Activated effector memory CD4-positive, alpha-beta T cell treated with Interleukin-2 at 50 U/mL for 16 hours (primary cell): Measurements from ENCODE around the gene LCOR.

ENCODE experiments used
- DNase-seq: peaks from one replicate; pipeline ENCODE4 v3.0.0-alpha.2; 2020

LCOR gene

DNA sequence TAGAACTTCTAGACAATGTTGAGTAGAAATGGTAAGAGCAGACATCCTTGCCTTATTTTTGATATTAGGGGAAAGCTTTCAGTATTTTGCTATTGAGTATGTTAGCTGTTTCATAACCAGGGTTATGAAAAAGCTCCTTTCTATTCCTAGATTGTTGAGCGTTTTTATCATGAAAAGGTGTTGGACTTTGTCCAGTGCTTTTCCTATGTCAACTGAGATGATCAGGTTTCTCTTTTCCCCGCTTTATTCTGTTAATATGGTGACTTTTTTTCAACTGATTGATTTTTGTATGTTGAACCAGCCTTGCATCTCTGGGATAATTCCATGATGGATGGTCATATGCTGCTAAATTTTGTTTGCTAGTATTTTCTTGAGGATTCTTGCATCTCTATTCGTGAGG, 58.5 kb downstream of the LCOR start:
- DNase-seq, result no peak

GRCh38 chr10:96891840-96892239, 59.7 kb downstream of the LCOR start:
- DNase-seq, result no peak

DNA sequence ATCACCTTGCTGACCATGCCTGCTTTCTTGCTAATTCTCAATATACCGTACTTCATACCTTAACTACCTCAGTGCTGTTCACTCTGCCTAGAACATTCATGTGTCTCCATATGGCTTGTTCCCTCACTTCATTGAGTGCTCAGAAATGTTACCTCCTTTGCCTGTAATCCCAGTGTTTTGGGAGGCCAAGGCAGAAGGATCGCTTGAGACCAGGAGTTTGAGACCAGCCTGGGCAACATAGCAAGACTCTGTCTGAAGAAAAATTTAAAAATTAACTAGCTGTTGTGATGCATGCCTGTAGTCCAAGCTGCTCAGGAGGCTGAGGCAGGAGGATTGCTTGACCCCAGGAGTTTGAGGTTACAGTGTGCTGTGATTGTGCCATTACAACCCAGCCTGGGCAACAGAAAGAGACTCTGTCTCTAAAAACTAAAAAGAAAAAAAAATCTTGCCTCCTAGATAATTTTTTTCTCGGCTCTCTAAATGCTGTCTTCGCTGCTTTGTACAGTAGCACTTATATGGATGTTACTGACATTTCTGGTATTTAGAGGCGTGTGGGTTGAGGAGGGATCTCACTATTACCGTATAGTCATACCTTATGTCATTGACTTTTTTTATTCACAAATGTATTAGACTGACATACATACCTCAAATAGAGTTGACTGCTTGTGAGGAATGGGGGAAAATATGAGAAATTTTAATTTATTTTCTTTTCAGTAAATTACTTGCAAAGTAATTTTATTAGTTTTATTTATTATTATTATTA, 63.7 kb downstream of the LCOR start:
- DNase-seq, result no peak

GRCh38 chr10:96896884-96897589, 64.9 kb downstream of the LCOR start:
- no peak for DNase-seq

DNA sequence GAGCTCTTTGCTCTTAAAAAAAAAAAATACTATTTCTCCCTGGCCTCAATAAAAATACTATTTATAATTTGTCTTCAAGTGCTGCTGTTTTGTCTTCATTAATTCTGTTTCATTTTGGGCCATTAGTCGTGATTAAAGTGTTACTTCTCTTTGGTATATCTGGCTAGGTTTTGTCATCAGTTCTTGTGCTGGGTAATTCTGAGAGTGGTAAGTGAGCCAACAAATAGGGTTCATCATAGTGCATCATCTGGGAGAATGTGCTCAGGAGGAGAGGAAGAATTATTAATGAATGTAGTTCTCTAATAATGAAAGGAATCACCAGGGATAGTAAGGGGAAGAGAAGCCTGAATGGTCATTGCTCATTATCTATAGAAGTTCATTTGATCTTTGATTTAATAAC, 70.0 kb downstream of the LCOR start:
- DNase-seq, result no peak

GRCh38 chr10:96902731-96903358, 70.7 kb downstream of the LCOR start:
- DNase-seq, result no peak

DNA sequence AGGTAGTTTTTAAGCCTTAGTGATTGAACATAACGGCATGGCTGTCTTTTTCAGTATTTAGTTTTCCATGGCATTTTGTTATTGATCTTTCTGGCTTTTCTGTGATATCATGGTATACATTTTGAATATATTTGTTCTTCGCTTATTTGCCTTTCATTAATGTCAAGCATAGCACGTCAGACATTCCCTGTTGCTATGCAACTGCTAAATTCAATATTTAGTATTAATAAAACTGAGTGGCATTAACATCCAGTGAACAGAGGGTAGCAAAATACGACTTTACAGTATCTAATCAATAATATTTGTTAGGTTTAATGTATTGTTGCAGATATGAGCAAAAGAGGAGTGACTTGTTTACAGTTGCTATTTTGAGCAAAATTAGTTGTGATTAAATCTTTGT, 72.5 kb downstream of the LCOR start:
- DNase-seq, result no peak

- DNase-seq, result no peak
Measured at GRCh38 chr10:96906864-96907263, 74.8 kb downstream of the LCOR start.

DNA sequence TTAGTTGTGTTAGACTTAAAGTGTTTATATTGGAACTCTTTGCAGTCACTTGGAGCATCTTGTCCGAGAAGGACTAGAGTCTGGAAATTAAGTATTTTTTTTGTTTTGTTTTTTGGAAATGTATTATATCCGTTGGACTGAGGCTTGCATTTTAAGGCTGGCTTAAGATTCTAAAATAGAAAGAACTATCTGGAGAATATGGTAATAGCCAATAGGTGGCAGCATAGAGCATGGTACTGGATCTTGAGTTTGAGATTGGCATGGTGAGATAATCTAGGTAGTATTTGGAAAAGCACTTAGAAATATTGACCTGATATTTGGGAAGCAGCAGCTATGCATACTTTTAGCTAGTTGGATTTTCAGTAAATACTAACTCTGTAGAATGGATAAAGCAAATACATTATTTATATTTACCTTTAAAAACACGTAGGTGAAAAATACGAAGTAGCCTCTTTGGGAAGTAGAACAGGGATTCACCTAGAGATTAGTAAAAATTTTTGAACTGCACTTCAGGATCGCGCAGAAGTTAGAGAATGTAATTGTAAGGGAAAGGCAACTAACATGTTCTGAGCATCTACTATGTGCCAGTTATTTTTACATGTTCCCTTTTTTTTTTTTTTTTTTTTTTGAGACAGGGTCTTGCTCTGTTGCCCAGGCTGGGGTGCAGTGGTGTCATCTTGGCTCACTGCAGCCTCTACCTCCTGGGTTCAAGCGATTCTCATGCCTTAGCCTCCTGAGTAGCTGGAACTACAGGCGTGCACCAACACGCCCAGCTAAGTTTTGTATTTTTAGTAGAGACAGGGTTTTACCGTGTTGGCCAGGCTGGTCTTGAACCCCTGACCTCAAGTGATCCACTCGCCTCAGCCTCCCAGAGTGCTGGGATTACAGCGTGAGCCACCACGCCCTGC, 78.6 kb downstream of the LCOR start:
- no peak for DNase-seq

DNA sequence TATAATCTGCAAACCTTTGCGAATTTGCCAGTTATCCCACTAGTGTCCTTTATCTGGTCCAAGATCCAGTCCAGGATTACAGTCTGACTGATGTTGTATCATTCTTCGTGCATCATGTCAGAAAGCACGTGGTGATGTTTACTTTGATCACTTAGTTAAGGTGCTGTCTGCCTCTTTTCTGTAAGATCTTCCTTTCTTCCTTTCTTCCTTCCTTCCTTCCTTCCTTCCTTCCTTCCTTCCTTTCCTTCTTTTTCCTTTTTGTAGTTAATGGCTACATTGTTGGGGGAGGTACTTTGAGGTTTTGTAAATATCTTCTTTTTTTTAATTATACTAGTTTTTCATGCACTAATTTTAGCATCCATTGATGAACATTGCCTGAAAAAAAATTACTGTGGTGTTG, 80.3 kb downstream of the LCOR start:
- no peak for DNase-seq

DNA sequence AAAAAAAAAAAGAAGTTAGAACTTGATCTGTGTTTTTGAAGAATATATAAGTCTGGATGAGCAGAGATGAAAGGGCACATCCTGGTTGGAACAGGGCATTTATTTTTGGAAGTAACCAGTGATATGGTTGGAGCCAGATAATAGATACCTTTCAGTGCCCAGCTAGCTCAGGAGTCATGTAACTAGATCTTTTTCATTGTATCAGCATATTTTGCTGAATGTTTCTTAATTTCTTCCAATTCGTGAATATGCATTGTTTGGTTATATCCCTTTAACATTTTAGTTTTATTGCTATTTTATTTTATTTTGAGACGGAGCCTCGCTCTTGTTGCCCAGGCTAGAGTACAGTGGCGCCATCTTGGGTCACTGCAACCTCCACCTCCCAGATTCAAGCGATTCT, 81.8 kb downstream of the LCOR start:
- no peak for DNase-seq

DNA sequence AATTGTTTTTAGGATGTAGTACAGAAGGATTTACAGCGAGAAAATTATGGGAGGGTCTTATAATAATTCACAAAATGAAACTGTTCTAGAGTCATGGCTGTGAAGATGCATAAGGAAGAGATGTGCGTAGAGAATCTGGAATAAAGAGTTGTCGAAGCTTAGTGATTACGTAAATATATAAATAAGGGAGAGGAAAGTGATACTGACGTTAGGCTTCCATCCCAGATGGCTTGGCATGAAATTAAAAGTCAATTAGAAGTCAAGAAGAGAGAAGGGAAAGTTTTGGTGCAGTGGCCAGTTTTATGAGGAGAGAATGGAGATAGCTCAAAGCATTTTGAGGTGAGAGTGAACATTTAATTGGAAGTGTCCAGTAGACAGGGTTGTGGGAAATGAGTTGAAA, 85.5 kb downstream of the LCOR start:
- DNase-seq, result no peak

- DNase-seq, result no peak
Measured at GRCh38 chr10:96918214-96919002, 86.3 kb downstream of the LCOR start.

DNA sequence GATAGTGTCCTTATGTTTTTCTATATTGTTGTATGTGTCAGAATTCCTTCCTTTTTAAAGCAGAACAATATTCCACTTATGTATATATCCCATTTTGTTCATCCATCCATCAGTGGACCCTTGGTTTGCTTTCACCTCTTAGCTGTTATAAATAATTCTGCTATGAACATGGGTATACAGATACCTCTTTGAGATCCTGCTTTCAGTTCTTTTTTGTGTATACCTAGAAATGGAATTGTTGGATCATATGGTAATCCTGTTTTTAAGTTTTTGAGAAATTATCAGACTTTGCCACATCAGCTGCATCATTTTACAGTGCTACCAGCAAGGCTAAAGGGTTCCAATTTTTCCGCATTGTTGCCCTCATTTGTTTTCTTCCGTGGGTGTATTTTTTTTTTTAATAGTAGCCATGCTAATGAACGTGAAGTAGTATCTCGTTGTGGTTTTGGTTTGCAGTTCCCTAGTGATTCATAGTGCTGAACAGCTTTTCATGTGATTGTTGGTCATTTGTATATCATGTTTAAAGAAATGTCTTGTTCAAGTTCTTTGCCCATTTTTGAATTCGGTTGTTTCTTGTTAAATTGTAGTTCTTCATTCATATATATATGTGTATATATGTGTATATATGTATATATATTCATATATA, 87.8 kb downstream of the LCOR start:
- no peak for DNase-seq

GRCh38 chr10:96921655-96922054, 89.6 kb downstream of the LCOR start:
- DNase-seq, result no peak

- DNase-seq, result no peak
Measured at GRCh38 chr10:96922978-96923948, 91.2 kb downstream of the LCOR start.

- DNase-seq, result no peak
Measured at GRCh38 chr10:96924861-96925260, 92.8 kb downstream of the LCOR start.

- DNase-seq, result no peak
Measured at GRCh38 chr10:96930469-96930868, 98.4 kb downstream of the LCOR start.

GRCh38 chr10:96935148-96935547, 103.0 kb downstream of the LCOR start:
- no peak for DNase-seq

DNA sequence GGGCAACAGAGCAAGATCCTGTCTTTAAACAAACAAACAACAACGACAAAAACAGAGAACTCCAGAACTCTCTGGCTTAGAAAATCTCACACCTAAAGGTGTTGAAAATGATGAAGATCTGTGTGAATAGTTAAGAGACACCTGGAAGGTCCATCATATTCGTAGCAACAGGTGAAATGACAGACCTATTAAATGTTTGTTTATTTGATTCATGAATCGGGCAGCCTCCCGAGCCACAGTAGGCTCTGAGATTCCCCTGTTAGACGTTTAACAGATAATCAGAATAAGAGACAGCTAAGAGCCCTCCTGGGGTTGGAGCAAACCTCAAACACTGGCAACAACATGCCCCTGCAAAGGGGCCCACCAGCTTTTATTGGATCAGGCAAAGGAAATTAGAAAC, 103.7 kb downstream of the LCOR start:
- no peak for DNase-seq
